GM10266 (cell line): ENCODE results near the gene RBM15B.

Source experiments
- DNase-seq: peaks from one replicate; pipeline ENCODE4 v3.0.0; 2012; ENCODE audit errors: extremely low spot score
- TF ChIP-seq, protein P1 (sequence below): IDR thresholded peaks from 2 replicates; pipeline ENCODE4 v1.5.1; 2012; ENCODE audit warnings: mild to moderate bottlenecking, low read depth; ENCODE audit not compliant: control insufficient read depth, insufficient read depth; ENCODE audit errors: missing control alignments

Gene RBM15B

DNA sequence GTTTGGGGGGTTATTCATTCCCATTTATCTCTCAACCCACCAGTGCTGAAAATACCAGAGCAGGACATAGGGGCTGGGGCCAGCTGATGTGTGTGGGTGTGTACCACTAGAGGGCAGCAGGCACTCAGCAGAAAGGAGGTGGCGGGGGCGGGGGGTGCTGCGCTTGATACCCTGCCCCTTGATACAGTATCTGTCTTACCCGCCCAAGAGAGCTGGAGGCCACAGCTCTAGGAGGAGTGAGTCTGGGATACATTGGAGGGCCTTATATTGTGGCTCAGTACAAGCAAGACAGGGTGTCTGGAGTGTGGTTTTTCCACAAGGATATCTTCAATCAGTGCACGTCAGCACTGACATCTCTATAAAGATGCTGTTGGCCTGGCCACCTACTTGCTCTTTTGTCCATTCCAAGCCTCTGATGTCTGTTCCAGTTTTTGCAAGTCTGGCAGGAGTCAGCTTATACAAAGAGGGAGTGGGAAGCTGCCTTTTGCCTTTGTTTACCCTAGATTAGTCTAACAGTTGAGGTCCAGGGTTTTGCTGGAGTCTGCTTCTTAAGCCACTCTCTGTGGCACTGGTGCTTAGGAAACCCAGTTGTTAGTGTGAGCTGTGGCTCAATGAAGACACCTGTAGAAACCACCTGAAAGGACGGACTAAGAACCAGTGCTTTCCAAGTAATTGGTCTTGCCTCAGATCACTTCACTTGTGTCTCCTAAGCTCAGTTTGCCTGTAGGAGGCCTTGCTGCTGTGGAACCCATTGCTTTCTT lies 1.5 kb upstream of the RBM15B start:
- TF ChIP-seq, protein P1, sequence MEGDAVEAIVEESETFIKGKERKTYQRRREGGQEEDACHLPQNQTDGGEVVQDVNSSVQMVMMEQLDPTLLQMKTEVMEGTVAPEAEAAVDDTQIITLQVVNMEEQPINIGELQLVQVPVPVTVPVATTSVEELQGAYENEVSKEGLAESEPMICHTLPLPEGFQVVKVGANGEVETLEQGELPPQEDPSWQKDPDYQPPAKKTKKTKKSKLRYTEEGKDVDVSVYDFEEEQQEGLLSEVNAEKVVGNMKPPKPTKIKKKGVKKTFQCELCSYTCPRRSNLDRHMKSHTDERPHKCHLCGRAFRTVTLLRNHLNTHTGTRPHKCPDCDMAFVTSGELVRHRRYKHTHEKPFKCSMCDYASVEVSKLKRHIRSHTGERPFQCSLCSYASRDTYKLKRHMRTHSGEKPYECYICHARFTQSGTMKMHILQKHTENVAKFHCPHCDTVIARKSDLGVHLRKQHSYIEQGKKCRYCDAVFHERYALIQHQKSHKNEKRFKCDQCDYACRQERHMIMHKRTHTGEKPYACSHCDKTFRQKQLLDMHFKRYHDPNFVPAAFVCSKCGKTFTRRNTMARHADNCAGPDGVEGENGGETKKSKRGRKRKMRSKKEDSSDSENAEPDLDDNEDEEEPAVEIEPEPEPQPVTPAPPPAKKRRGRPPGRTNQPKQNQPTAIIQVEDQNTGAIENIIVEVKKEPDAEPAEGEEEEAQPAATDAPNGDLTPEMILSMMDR = peak; percentile 87
- DNase-seq = peak; percentile 72

DNA sequence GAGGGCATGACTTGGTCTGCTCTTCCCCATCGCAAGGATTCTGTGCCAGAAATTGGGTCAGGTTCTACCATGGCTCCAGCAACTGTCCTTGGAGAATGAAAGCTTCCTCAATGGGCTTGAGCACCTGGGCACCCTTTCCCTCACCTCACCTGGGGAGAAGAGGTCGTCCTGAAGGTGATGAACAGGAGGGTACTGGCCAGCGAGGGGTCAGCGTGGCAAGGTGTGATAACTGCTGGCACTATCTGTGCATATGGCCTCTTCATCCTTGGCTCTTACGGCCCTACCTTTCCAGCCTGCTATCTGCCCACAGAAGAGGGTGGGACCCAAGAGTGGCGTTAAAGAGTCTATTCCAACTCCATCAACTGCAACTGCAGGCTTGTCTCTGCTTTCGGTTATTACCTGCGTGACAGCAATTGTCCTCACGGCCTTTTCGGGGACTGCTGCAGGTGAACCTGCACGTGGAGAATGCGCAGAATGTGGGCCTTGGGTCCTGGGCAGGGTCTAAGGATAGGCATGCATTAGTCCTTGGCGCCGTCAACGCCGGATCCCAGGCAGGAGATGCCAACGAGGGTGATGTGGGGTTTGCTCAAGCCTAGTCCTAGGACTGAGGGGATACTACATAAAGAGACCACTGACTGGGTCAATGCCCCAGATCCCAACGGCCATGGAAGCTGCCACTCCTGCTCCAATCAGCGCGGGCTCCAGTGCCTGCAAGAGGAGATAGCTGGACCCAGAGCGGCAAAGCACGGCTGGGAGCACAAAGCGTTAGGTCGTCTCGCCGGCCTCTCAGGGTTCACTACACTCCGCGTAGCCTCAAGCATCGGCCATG lies 625 bp upstream of the RBM15B start:
- no peak for DNase-seq
- TF ChIP-seq, protein P1 = no peak

DNA sequence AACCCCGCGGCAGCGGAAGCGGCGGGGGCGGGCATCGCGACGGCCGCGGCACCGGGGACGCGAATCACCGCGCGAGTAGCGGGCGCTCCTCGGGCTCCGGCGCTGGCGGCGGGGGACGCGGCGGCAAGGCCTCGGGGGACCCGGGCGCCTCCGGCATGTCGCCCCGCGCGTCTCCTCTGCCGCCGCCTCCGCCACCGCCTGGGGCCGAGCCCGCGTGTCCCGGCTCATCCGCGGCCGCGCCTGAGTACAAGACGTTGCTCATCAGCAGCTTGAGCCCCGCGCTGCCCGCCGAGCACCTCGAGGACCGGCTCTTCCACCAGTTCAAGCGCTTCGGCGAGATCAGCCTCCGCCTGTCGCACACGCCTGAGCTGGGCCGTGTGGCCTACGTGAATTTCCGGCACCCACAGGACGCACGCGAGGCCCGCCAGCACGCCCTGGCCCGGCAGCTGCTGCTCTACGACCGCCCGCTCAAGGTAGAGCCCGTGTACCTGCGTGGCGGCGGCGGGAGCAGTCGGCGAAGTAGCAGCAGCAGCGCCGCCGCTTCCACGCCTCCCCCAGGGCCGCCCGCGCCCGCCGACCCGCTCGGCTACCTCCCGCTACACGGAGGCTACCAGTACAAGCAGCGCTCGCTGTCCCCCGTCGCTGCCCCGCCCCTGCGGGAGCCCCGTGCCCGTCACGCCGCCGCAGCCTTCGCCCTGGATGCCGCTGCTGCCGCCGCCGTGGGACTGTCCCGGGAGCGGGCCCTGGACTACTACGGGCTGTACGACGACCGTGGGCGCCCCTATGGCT lies 675 bp downstream of the RBM15B start:
- DNase-seq = peak; percentile 63
- TF ChIP-seq, protein P1 = no peak

DNA sequence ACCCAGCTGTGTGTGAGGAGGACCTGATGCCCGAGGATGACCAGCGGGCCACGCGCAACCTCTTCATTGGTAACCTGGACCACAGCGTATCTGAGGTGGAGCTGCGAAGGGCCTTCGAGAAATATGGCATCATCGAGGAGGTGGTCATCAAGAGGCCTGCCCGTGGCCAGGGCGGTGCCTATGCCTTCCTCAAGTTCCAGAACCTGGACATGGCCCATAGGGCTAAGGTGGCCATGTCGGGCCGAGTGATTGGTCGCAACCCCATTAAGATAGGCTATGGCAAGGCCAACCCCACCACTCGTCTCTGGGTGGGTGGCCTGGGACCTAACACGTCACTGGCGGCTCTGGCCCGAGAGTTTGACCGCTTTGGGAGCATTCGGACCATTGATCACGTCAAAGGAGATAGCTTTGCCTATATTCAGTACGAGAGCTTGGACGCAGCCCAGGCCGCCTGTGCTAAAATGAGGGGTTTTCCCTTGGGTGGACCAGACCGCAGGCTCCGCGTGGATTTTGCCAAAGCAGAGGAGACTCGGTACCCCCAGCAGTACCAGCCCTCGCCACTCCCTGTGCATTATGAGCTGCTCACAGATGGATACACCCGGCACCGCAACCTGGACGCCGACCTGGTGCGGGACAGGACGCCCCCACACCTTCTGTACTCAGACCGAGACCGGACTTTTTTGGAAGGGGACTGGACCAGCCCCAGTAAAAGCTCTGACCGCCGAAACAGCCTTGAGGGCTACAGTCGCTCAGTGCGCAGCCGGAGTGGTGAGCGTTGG lies 1.5 kb downstream of the RBM15B start:
- TF ChIP-seq, protein P1 = no peak
- DNase-seq = no peak

DNA sequence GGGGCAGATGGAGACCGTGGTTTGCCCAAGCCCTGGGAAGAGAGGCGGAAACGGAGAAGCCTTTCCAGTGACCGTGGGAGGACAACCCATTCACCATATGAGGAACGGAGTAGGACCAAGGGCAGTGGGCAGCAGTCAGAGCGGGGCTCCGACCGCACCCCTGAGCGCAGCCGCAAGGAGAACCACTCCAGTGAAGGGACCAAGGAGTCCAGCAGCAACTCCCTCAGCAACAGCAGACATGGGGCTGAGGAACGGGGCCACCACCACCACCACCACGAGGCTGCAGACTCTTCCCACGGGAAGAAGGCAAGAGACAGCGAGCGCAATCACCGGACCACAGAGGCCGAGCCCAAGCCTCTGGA lies 2.0 kb downstream of the RBM15B start:
- TF ChIP-seq, protein P1 = no peak
- no peak for DNase-seq

DNA sequence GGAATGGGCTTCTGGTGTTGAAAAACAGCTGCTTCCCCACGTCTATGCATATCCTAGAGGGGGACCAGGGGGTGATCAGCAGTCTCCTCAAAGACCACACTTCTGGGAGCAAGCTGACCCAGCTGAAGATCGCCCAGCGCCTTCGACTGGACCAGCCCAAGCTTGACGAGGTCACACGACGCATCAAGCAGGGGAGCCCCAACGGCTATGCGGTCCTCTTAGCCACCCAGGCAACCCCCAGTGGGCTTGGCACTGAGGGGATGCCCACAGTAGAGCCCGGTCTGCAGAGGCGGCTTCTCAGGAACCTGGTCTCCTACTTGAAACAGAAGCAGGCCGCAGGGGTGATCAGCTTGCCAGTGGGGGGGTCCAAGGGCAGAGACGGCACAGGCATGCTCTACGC lies 2.5 kb downstream of the RBM15B start:
- TF ChIP-seq, protein P1 = no peak

More for the DNA sequence above, 2.5 kb downstream of the RBM15B start:
- no peak for DNase-seq
